Activated CD4-positive, alpha-beta T cell treated with anti-CD3 and anti-CD28 coated beads for 1 hour (primary cell): Measurements from ENCODE around the gene NBAS.

ENCODE experiments used
- DNase-seq: peaks from one replicate; pipeline ENCODE4 v3.0.0-alpha.2; 2020

Gene NBAS

DNA sequence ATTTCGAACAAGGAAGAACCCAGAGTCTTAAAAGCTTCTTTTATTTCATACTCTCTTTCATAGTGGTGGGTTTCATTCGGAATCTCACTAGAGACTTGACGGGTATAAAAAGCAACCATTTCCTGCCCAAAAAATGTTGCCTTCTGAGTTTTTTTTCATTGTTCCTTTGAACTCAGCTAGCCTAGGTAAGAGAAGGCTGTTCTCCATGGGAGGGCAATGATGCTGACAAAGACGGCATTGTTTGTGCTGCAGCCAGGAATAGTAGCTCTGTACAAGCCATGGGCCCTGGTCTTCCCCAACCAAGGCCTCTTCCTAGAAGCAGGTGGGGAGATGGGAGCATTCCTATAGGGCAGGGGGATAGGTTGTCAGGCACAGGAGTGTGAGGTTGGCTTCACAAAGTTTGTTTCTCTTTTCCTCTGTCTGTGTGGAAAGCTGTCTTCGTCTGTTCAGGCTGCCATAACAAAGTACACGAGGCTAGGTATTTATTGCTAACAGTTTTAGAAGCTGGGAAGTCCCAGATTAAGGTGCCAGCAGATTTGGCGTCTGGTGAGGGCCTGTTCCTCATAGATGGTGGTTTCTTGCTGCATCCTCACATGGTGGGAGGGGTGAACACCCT lies 405.1 kb downstream of the NBAS start:
- no peak for DNase-seq

DNA sequence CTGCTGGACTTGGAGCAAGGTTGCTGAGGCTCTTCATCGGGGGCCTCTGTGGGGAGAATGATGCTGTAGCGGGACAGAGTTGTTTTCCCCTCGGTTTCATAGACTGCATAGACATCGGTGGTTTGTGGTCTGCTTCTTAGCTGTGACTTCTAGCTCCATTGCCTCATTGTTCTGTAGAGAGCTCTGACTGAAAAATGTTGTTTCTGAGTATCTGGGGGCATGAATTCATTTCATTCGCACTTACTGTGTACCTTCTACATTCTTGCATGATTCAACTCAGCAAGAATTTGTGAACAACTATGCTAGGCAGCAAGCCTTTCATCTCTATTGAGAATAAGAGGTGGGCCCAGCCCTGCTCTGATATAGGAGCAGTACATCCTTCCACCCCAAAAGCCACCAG lies 406.8 kb downstream of the NBAS start:
- DNase-seq, result no peak

DNA sequence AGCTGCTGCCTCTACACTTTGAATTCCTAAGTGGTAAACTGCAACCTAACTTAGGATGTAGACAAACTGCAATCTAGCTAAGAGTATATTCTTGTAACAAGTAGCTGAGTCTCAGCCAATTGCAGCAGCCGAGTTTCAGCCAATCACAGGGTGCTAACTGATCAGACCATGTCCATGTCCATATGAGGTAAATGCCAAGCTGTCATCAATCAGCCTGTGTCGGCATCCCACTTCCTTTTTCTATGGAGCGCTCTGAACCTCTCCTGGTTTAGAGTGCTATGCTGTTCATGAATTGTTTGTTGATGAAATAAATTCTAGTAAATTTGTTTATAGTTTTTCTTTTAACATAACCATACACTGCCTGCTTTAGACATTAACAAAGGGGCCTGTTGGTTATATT lies 408.8 kb downstream of the NBAS start:
- DNase-seq, result no peak

DNA sequence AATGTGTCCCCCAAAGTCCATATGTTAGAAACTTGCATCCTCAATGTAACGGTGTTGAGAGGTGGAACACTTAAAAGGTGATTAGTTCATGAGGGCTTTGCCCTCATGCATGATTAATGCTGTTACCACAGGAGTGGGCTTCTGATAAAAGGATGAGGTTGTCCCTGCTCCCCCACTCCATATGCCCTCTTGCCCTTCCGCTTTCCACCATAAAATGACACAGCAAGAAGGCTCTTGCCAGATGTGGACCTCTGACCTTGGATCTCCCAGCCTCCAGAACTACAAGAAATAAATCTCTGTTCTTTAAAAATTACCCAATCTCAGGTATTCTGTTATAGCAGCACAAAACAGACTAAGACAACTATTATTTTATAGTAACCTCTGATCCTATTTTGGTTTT lies 412.1 kb downstream of the NBAS start:
- DNase-seq, result no peak

DNA sequence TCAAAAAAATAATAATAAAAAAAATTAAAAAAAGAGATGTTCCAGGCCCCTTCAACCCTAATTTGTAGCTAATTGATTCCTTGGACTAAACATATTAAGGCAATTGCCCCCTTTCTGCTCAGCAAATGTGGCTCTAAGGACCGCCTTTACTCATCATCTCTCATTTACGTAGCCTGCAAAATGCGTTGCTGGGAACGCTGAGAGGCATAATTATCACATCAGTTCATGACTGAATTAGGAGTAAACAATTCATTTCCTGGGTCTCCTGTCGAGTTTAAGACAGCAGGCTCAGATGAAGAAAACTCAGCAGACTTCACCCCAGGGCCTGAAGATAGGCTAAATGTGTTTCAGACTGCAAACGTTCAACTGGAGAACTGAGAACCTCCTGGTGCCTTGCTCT lies 413.5 kb downstream of the NBAS start:
- no peak for DNase-seq

DNA sequence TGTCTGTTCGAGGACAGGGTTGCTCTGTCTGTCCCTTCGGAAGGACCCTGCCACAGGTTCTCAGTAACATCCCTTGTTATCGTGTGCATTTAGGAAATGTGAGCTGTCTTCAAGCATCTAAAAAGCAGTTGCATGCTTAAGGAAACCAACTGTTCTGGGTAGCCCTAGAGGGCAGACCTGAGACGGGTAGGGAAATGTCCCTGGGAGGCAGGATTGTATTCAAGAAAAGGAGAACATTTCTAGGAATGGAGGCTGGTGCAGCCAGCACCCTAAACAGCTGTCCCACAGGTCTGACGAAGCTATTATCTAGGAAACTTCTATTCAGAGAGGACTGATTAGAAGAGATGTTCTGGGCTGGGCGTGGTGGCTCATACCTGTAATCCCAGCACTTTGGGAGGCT lies 414.2 kb downstream of the NBAS start:
- no peak for DNase-seq

DNA sequence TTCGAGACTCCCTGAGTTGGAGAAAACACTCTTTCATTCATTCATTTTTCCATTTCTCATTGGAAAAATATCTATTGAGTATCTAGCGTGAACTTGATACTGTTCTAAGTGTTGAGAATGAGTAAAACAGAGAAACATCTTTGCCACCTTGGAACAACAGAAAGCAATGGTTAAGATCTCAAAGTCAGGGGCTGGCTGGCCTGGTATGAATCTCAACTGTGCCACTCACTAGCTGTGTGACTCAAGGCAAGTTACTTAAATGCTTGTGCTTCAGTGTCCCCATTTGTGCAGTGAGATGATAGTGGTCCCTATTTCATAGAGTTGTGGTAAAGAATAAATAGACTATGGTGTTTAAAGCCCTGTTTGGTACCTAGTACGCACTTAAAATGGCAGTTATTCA lies 415.2 kb downstream of the NBAS start:
- no peak for DNase-seq

DNA sequence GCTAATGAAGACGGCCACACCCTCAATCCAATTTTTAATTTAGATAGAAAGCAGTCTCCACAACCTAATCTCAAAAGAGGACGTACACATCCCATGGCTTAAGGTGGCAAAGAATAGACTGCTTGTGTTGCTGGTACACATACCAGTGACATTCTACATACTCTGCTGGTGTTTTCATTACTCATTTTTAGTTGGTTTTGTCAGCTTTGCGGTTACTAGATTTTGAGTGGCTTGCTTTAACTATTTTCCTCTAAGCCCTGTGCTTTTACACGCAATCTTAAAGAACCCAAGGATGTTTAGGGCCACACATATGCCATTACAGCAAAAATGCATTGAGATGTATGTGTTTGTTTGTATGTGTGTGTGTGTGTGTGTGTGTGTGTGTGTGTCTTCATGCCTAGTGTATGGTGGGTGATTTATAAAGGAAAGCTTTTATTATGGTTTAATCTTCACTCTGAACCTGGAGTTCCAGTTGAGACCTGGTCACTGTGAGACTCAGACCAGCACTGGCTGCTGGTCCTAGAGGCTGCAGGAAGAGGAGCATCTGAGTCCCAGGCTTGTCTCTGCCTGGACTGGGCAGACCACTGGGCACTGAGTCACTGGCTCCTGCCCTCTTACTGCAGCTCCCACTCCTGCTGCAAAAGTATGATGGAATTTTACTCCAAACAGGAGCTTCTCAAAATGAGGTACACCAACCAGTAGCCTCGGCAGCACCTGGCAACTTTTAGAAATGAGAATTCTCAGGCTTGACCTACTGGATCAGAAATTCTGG lies 415.9 kb downstream of the NBAS start:
- DNase-seq, result no peak

DNA sequence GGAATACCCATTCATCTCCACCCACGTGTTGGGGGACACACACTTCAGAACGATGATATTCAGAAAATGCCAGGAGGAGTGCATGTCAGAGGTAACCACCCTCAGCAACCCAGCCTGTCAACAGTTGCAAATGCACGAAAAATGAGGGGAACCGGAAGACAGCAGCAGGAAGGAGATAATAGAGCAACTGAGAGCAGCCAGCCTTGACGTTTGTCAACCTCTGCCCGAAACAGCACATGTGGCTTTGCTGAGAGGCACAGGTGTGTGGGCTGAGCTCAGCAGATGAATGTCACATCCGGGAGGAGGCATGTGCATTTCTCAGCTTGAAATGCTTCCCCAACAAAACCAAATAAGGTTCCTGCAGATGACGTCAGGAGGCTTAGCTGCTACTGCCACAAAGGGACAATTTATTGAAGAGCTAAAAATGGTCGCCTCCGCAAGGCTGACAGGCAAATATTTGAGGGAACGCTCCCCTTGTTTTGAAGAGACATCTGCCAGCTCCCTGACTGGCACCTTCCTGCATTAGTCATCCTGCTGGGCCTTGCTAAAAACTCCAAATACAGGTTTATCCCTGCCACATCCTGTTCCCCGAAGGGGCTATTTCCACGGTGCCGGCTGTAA lies 419.0 kb downstream of the NBAS start:
- peak; percentile 43 for DNase-seq

DNA sequence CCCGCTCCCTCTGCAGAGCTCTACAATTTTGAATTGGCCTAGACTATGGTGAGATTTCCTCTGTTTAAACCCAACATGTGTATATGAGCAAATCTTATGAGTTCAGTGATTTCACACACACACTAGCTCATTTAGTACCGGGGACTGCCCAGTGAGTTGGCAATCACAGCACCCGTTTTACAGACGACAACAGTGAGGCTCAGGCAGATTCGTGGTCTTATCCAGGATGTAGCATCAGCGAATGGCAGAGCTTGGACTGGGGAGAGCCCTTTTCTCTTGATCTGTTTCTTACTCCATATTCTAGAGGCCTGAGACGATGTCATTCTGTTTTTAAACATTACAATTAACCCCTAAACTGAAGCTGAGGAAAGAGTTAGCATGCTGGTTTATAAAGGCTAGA lies 419.9 kb downstream of the NBAS start:
- no peak for DNase-seq

DNA sequence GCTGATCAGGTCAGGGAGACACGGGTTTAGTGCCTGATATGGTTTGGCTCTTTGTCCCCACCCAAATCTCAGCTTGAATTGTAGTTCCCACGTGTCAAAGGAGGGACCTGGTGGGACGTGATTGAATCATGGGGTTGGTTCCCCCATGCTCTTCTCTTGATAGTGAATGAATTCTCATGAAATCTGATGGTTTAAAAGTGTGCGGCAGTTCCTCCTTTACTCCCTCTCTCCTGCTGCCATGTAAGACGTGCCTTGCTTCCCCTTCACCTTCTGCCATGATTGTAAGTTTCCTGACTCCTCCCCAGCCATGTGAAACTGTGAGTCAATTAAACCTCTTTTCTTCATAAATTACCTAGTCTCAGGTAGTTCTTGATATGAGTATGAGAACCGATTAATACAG lies 424.5 kb downstream of the NBAS start:
- DNase-seq, result no peak

DNA sequence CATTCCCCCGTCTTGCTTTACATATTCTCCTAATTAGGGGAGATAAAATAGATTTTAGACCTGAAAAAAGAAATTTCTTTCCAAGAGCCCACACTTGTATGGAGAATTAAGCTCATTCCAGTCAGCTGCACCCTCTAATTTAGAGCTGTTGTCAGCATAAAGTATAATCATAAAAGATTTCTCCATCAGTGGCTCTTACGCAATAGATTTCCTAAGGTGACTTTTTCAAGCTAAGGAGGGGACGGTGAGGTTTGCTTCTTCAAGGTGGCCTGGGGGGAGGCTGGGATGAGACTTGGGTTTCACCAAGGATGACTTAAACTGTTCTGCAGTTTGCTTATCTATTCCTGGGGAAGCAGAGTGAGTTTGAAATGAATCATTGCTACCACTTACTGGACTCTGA lies 426.2 kb downstream of the NBAS start:
- no peak for DNase-seq

DNA sequence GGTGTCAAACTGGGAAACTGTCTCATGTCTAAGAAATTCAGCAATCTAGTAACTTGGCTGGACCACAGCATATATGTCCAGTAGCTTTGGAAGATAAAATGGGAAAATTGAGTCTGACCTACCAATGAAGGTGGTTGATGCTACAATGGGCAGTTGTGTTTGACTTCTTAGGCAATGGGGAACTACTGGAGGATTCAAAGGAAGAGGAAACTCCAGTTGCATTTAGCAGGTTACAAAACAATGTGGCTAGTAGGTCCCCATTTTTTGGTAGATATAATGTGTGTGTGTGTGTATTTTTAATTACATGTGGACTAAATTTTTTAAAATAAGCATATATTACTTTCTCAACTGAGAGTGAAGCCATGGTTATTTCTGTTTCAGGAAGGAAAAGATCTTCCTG lies 427.7 kb downstream of the NBAS start:
- DNase-seq, result no peak

DNA sequence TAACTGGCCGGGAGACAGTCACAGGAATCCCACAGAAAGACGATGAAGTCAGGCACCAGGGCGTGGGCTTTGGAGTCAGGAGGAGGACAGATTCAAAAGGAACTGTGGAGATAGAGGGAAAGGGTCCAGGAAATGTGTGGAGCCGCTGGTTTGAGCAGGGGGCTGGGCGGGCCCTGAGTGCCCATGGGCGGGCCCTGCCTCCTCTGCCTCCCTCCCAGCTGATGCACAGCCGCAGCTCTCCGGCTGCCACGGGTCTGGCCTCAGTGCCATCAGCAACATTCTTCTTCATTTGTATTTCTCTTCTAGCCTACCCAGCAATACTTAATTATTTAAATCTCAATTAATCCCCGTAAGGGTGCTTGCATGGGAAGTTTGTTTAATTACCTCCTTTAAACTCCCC lies 432.3 kb downstream of the NBAS start:
- DNase-seq, result no peak

DNA sequence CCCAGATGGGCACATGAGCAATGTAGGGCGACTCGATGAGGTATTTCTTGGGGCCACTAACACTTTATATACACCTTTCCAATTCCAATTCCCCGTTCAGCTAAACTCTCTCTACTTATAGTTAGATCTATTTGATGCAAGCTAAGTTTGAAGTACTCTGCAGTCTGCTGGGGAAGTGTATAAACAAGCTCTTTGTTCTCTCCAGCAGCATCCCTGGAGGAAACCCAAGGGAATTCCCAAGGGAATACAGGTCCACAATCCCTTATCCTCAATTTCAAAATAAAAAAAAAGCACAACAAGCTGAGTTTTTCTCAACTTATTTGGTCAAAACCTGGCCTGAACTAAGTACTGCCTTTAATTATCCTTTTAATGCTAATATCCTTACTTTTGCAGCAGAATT lies 433.3 kb downstream of the NBAS start:
- DNase-seq, result no peak

DNA sequence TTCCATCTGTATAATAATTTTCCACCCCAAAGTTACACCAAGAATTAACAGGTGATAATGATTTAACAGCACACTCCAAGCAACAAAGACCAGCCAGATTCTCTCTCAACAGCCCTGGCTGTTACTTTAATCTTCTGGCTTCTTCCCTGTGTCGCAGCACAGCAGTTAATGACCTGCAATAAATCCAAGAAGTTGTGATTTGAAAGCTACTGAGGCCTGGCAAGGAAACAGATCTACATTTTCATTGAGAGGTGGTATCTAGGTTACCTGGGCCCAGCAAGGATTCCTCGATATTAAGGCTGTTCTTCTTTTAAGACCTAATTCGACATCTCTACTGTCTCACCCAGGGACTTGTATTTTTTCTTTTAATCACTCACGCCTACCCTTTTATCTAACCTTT lies 433.8 kb downstream of the NBAS start:
- DNase-seq, result no peak

DNA sequence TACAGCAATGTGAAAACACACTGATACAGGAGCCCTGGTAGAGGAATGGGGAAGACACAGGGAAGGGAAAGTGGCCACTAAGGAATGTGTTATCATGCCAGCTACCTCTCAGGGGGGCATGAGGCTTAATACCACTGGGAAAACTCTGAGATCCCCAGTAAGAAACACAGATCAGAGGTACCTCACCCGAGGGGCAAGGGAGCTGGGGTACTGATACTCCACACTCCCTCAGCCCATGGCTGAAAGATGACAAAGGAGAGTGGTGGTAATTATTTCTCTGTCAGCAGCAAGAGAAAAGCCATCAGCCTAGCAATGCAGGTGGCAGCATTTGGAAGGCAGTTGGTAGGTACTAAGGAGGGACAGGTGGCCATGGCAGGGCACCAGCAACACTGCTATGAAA lies 434.8 kb downstream of the NBAS start:
- no peak for DNase-seq

DNA sequence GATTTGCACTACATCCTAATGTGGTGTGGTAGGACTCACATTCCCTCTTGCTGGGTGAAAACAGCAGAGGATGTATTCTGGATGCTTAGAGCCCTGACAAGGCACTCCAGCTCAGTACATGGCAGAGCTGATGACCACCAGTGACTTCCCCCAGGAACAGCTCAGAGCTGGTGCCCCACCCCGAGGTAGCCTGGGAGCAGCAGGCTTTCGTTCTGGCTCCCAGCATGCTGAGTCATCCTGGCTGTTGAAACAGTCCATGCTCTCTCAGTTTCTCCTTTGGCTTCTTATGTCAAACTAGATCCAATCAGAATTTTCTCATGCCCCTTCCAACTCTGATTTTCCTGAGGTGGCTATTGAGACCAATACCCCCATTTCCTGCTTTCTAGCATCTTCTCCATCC lies 438.2 kb downstream of the NBAS start:
- DNase-seq, result no peak

DNA sequence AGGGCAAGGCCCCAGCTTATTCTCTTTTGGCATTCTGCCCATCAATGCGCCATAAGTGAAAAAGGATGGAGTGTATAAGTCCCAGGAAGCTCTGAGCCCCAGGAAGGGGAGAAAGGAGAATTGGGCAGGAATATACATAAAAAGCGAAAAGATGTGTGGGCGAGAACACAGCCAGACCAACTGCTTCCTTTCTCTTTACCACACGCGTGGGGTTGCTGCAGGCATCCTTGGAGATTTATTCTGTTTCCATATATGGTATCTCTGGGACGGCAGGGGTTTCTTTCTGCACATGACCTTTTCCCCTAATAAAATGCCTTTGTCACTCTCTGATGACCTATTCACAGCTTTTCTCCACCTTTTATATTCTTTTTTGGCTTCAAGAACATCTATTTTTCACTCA lies 440.5 kb downstream of the NBAS start:
- no peak for DNase-seq

DNA sequence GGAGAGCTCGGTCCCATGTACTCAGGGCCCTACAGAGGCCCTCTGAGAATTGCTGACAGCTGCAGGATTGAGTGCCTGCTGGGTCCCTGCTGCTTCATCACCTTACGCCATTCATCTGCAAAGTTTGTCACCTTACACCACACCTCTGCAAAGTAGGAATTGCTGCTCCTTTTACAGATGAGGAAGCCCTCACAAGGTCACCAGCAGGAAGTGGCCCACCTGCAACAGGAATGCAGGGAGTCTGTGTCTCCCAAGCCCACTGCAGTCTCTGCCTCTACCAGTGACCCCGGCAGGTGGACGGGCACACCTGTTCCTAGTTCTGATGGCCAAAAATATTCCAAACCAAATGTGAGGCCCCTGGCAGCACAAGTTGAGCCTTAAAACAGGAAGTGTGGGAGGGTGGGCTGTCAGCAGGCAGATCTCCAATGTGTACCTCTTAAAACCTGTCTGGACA lies 441.4 kb downstream of the NBAS start:
- DNase-seq, result no peak

DNA sequence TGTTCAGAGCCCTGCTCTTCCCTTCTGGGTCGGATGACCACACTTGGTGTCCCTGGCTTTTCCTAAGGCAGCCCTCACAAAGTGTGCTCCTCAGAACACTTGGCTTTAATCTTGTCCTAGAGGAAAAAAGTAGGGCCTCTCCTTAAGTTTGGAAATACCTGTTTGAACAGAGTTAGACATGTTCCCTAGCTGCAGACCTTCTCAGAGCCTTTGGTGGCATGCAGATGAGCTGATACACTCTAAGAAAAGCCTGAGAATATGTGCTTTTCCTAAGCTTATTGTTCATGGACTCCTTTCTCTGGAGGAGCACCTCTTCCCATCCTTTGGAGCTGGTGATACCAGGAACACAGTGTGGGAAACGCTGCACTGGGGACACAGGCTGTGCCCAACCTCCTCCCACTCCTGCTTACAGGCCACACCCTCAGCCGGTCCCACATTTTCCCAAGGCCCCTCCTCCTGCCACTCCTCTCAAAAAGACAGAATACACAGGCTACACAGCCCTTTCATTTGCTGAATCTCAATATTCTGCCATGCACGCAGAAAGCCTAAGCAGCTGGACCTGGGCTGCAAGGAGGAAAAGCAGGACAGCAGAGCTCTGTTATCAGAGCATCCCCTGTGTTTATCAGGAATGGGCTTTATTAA lies 443.6 kb downstream of the NBAS start:
- no peak for DNase-seq
